GM19455 (cell line): Measurements from ENCODE around the gene FLT3.
A peak's percentile ranks its signal among the peaks of the same experiment; 100 is the strongest.
"Not testable (repeated sequence)": the region's sequence is repeated elsewhere in the genome, so short reads cannot be mapped to it uniquely, and the experiment has no call there.

Experiments used
- ATAC-seq: cut with Tn5 transposase; IDR thresholded peaks from one replicate; pipeline ENCODE4 v1.9.1; 2021; ENCODE audit not compliant: unreplicated experiment

FLT3 gene

GRCh38 chr13:28100150-28101121, at the start of gene FLT3:
Gene FLT3 (minus strand): TSS chr13:28100576. CDS start chr13:28100510, 66 bp downstream.
- peak; percentile 68 for ATAC-seq

DNA sequence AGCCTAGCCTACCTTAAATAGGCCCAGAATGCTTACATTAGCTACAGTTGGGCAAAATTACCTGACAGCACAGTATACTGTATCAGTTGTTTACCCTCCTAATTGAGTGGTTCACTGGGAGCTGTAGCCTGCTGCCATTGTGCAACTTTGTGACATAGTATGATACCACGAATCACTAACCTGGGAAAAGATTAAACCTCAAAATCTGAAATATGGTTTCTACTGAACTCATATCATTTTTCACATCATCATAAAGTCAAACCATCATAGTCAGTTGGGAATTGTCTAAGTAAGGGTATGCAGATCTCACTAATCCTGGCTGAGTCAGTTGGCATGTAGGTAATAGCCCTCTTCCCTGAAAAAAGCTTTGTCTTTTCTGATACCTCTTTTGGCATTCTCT, 47.1 kb upstream of the FLT3 start:
- no peak for ATAC-seq

- ATAC-seq = no peak
These were observed 44.7 kb upstream of the FLT3 start for GRCh38 chr13:28145049-28145448.

- not testable (repeated sequence) for ATAC-seq
These were observed 41.2 kb upstream of the FLT3 start for GRCh38 chr13:28141542-28141941.

DNA sequence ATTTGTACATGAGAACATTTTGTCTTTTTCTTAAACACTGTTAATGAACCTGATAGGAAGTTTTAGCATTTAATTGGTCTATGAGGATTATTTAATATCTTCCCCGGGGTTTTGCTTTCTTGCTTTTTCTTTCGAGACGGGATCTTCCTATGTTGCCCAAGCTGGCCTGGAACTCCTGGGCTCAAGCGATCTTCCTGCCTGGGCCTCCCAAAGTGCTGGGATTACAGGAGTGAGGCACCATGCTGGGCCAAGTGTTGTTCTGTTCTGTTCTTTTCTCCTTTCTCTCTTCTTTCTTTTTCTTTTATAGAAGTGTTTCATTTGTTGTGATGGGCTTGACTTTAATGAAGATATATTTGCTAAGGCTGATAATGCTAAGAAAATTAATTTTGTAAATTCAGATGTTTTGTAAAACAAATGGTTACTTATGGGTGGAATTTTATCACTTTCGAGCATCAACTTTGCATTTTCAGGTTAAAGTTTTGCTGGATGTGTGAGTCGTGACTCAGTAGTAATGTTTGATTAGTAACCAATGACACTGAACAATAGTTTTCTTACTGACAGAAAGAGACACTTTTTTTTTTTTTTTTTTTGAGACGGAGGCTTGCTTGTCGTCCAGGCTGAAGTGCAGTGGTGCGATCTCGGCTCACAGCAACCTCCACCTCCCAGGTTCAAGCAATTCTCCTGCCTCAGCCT, 40.2 kb upstream of the FLT3 start:
- no peak for ATAC-seq

DNA sequence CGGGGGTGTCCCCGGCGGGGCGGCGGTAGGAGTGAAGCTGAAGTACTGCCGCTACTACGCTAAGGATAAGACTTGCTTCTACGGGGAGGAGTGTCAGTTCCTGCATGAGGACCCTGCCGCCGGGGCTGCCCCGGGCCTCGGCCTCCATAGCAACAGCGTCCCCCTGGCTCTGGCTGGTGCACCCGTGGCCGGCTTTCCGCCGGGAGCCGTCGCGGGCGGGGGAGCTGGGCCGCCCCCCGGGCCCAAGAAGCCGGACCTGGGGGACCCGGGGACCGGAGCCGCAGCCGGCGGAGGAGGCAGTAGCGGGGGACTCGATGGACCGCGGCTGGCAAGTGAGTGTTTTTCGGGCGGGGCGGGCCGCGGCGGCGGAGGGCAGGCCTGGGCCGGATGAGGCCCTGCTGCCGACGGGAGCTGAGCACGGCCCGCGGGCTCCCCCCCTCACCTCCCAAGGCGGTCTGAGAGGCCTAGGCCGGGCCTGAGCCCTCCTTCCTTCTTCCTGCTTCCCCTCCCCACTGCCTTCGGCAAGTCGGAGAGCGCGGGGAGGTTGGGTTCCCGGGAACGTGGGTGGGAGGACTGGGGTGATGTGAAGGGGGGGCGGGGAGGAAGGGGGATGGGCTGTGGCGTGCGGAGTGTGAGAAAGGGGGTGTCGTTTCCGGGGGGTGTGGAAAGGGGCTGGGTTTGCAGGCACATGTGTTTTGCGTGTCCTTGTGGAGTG, 38.5 kb upstream of the FLT3 start:
- ATAC-seq = peak; percentile 44

DNA sequence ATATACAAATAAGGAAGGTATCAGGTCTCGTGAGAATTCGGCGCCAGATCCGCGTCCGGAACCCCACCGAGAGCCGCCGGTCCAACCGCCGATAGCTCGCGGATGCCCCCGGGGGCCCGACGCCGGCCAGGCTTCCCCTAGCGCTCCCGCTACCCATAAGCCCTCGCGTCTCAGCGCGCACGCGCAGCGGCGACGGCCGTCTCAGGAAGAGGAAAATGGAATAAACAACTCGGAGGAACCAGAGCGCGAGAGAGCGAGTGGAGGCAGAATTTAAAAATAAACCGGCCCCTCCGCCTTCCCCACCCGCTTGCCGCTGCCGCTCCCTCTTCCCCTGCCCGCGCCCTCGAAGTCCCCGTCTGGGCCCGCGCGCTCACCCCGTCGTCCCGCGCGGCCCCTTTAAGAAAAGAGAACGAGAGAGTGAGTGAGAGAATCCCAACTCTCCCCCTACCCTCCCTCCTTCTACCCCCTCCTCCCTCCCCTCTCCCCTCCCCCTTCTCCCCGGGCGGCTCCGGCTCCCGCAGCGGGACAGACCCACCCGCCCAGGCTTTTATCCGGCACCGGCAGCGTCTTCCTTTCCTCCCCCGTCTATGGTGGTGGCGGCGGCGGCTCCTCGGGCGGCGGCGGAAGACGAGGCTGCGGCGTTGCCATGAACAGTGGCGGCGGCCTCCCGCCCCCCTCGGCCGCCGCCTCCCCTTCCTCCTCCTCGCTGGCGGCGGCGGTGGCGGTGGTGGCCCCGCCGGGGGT, 37.8 kb upstream of the FLT3 start, which contains the start of gene PAN3:
TSS of gene PAN3 (plus strand) at position 534 of the 744 bp plus-strand sequence. CDS start at position 647, 113 bp downstream.
- peak; percentile 55 for ATAC-seq

GRCh38 chr13:28137596-28137995, 37.2 kb upstream of the FLT3 start:
- ATAC-seq = no peak

GRCh38 chr13:28136916-28137315, 36.5 kb upstream of the FLT3 start:
- no peak for ATAC-seq

DNA sequence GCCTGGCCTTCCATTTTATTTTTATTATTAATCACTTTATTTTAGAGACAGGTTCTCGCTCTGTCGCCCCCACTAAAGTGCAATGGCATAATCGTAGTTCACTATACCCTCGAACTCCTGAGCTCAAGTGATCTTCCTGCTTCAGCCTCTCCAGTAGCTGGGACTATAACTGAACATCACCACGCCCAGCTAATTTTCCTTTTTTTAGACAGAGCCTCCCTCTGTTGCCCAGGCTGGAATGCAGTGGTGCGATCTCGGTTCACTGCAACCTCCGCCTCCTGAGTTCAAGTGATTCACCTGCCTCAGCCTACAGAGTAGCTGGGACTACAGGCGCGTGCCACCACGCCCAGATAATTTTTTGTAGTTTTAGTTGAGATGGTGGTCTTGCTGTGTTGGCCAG, 31.3 kb upstream of the FLT3 start:
- ATAC-seq = no peak

GRCh38 chr13:28129911-28130693, 29.7 kb upstream of the FLT3 start:
- ATAC-seq = no peak

DNA sequence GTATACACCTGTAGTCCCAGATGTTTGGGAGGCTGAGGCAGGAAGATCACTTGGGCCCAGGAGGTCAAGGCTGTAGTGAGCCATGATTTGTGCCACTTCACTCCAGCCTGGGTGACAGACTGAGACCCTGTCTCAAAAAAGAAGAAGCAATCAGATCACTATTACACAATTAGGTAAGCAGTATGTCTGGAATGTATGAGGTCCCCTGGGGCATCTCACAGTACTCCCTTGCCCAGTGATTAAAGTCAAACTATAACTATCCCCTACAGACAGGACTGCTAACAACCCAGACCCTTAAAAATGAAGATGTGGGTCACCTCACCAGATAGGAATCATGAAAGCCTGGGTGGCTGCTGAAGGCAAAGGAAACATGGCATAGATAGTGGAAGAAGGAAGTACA, 28.6 kb upstream of the FLT3 start:
- ATAC-seq = no peak

DNA sequence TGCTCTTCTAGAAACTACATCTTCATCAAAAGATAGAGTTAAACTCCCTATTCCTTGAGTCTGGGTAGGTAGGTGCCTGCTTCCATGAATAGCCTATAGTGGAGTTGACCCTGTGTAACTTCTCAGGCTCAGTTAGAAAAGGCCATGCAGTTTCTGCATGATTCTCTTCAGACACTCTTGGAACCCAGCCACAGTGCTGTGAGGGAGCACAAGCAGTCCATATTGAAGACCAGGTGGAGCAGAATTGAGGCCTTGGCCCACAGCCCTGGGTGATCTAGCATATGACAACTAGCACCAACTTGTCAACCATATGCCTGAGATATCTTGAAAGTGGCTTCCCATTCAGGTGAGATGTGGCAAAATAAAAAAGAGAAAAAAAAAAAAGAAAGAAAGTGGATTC, 27.7 kb upstream of the FLT3 start:
- ATAC-seq = no peak

- no peak for ATAC-seq
These were observed 20.8 kb upstream of the FLT3 start for GRCh38 chr13:28121224-28121623.

DNA sequence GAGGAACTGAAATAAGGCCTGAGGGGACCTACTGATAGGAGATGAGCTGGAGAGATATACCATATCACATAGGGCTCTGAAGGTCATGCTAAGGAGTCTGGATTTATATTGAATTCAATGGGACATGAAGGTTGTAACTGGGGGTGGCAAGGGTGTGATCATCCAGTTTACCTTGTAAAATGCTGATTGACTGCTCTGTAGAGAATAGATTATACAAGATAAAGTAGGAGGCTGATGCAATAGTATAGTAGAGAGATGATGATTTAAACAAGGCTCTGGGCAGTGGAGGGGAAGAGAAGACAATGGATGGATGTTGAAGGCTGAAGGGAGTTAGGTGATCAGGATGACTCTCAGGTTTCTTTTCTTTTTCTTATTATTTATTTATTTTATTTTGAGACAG, 19.9 kb upstream of the FLT3 start:
- ATAC-seq = no peak

DNA sequence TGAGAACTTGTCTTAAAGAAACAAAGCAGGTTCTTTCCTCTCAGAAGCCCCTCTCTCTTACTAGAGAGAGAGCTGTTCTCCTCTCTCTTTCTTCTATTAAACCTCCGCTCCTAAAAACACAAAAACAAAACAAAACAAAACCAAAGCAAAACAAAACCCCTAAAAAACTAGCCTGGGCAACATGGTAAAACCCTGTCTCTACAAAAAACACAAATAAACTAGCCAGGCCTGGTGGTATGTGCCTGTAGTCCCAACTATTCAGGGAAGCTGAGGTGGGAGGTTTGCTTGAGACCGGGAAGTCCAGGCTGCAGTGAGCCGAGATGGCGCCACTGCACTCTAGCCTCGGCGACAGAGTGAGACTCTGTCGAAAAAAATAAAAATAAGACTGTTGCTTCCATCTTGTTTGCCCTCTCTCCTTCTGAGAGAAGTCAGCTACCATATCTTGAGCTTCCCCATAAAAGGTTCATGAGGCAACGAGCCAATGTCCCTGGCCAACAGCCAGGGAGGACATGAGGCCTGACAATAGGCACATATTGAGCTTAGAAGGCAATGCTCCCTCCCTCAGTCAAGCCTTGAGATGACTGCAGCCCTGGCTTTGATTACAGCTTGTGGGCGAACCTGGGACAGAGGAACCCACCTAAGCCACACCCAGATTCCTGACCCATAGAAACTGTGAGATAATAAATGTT, 17.5 kb upstream of the FLT3 start:
- no peak for ATAC-seq

GRCh38 chr13:28116736-28117135, 16.4 kb upstream of the FLT3 start:
- no peak for ATAC-seq

DNA sequence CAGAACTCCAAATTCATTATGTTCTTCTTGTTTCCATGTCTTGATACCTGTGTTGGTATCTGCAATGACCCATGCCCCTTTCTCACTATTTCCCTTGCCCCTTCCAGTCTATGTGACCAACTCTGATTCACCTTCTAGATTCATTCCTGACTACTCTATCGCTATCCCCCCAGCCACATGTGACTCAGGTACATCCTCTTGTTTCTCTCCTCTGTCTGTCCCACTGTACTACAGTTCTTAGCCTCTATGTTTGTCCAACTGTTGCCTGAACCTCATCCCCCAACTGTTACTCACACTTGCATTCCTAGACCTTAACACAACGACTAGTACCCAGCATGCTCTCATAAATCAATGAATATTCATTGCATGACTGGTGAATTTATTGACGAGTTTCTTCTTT, 10.0 kb upstream of the FLT3 start:
- no peak for ATAC-seq

GRCh38 chr13:28106976-28107375, 6.6 kb upstream of the FLT3 start:
- no peak for ATAC-seq
